ENCODE data around the gene REC114. TPM values are rescaled to one million over a fixed set of nuclear protein-coding genes. Genes with fewer than 3 reads are reported as not detected.

REC114 gene
- total and polyA plus RNA-seq, 12 donors, result 0.40 TPM; not detected in 11

- 55 to 66% (median 59%) methylated on average over 2 of the region's 2 CpGs for WGBS, 4 donors
- no peak for TF ChIP-seq CTCF (IDR thresholded peaks at IDR 0.05)
- TF ChIP-seq POLR2A (IDR thresholded peaks at IDR 0.05), result no peak
- H3K36me3 ChIP-seq (replicated peaks in 1 of 2), result no peaks in the 10 kb centered on the region
- no peak for DNase-seq
- H3K9me3 ChIP-seq (replicated peaks in 1 of 3), result no peaks in the 10 kb centered on the region
- peak overlapping the region in 1 of 5 donors; percentile 45 for H3K27ac ChIP-seq
- intact Hi-C loops (cut with DNase I), result no loop called here
- peaks cover 12 to 49% of the 10 kb centered on the region in 2 donors for H3K4me1 ChIP-seq (replicated peaks in 1 of 2)
- H3K4me3 ChIP-seq, result no peak overlapping the region
- no peaks in the 10 kb centered on the region for H3K27me3 ChIP-seq
Observed at GRCh38 chr15:73608941-73609340, 166.0 kb downstream of the REC114 start.

Other genes with a start within 250 kb of the REC114 start
- gene HCN4, start 74.2 kb upstream of the REC114 start, total RNA-seq, result 1 to 10 TPM in 1 of 9 donors, under 1 TPM in 6, not detected in 2; 0.04 to 1.2 (median 0.06) TPM
- gene HCN4, start 74.2 kb upstream of the REC114 start, polyA plus RNA-seq, result 1 to 10 TPM in 1 of 3 donors, under 1 TPM in 2; 0.20 to 1.0 (median 0.35) TPM
- gene NPTN, start 190.2 kb downstream of the REC114 start, total RNA-seq, result 100 to 1,000 TPM; 100 to 197 (median 132) TPM
- 100 to 1,000 TPM in 1 of 3 donors, 10 to 100 TPM in 2; 26.5 to 169 (median 28.7) TPM for gene NPTN, start 190.2 kb downstream of the REC114 start, polyA plus RNA-seq
- 100 to 1,000 TPM in 4 of 9 donors, 10 to 100 TPM in 5; 68.4 to 147 (median 88.2) TPM for gene CD276, start 241.2 kb downstream of the REC114 start, total RNA-seq
- gene CD276, start 241.2 kb downstream of the REC114 start, polyA plus RNA-seq, result 10 to 100 TPM; 53.4 to 100.0 (median 78.7) TPM

Measured in adrenal gland (tissue), 12 donors.